Adrenal gland (tissue), 5 donors: ENCODE measurements around the gene LRIF1.

Experiments used
- POLR2A ChIP-seq, 2 donors: fragments of 450-650 bp; IDR thresholded peaks; one replicate each; pipeline ENCODE4 v1.6.1; 2017; ENCODE audit warnings: antibody characterized with exemption in 2 of 2, mild to moderate bottlenecking in 2 of 2, moderate library complexity in 1 of 2
- TF ChIP-seq, protein P1 (sequence below), 6 experiments: fragments of 450-650 bp in 4 of 6; fragments of 200-600 bp in 2 of 6; sonication (generic) in 1 of 6; IDR thresholded peaks; 1 replicate in 5 of 6; 2 replicates in 1 of 6; pipeline versions ENCODE4 v1.5.1 to v1.8.0; 2016 to 2021; ENCODE audit warnings: antibody characterized with exemption in 6 of 6, mild to moderate bottlenecking in 2 of 6, moderate library complexity in 1 of 6
- donor health status: DM: no; HTN: no; CAD: no.

GRCh38 chr1:110957798-110958197 is 5.9 kb downstream of the LRIF1 start:
- TF ChIP-seq, protein P1, sequence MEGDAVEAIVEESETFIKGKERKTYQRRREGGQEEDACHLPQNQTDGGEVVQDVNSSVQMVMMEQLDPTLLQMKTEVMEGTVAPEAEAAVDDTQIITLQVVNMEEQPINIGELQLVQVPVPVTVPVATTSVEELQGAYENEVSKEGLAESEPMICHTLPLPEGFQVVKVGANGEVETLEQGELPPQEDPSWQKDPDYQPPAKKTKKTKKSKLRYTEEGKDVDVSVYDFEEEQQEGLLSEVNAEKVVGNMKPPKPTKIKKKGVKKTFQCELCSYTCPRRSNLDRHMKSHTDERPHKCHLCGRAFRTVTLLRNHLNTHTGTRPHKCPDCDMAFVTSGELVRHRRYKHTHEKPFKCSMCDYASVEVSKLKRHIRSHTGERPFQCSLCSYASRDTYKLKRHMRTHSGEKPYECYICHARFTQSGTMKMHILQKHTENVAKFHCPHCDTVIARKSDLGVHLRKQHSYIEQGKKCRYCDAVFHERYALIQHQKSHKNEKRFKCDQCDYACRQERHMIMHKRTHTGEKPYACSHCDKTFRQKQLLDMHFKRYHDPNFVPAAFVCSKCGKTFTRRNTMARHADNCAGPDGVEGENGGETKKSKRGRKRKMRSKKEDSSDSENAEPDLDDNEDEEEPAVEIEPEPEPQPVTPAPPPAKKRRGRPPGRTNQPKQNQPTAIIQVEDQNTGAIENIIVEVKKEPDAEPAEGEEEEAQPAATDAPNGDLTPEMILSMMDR (IDR thresholded peaks at IDR 0.05) = no peak
- TF ChIP-seq POLR2A (IDR thresholded peaks at IDR 0.05) = no peak
